ENCODE measurements around the gene KCNMA1.

GRCh38 chr10:77099136-77099535, 538.5 kb downstream of the KCNMA1 start:
- TF ChIP-seq CTCF (IDR thresholded peaks at IDR 0.05 in 2 of 3, conservative IDR thresholded peaks at IDR 0.05 in 1 of 3; ENCODE audit: insufficient read depth in 2 of 3, low read depth in 1 of 3, low read length in 3 of 3), result no peak
- no peak for TF ChIP-seq E2F1 (CRISPR knock-in tag; IDR thresholded peaks at IDR 0.05)
- TF ChIP-seq HMBOX1 (IDR thresholded peaks at IDR 0.05), result no peak
- TF ChIP-seq GATAD2B (IDR thresholded peaks at IDR 0.05; ENCODE audit: borderline replicate concordance), result no peak
- no peak for TF ChIP-seq USF1 (CRISPR knock-in tag; IDR thresholded peaks at IDR 0.05)
- TF ChIP-seq TOE1 (IDR thresholded peaks at IDR 0.05; ENCODE audit: borderline replicate concordance), result no peak
- TF ChIP-seq TOE1 (CRISPR knock-in tag; IDR thresholded peaks at IDR 0.05; ENCODE audit: borderline replicate concordance, low read depth), result no peak
- TF ChIP-seq ZFP30 (CRISPR knock-in tag; IDR thresholded peaks at IDR 0.05; ENCODE audit: borderline replicate concordance), result no peak
- no peak for TF ChIP-seq ZBTB33 (CRISPR knock-in tag; IDR thresholded peaks at IDR 0.05)
- no peak for TF ChIP-seq KDM1A (IDR thresholded peaks at IDR 0.05)
- no peak for TF ChIP-seq THAP7 (CRISPR knock-in tag; IDR thresholded peaks at IDR 0.05)
- TF ChIP-seq ATF7 (IDR thresholded peaks at IDR 0.05), result no peak
- no peak for TF ChIP-seq TAF9B (IDR thresholded peaks at IDR 0.05; ENCODE audit: partially characterized antibody)
- no peak for TF ChIP-seq NRF1 (conservative IDR thresholded peaks at IDR 0.05 in 1 of 2, IDR thresholded peaks at IDR 0.05 in 1 of 2)
- no peak for TF ChIP-seq GMEB1 (CRISPR knock-in tag; IDR thresholded peaks at IDR 0.05)
